ENCODE measurements around the gene CHKA.

DNA sequence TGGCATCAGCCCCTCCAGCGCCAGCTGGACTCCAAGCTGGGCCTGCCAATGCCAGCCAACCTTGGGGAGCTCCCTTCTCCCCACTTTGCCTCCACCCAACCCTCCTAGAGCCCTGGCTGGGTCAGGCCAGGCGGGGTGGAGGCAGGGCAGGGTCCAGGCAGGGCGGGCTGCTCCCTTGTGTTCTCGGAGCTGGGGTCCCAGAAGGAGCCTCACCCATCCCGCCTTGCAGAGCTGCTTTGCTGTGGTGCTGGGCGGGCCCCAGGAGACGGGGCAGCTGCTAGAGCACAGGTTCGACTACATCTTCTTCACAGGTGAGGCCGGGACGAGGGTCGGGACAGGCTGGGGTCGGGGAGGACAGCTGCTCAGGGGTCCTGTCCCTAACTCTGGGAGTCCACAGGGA is 101.7 kb downstream of the CHKA start:
- TF ChIP-seq, protein P1, sequence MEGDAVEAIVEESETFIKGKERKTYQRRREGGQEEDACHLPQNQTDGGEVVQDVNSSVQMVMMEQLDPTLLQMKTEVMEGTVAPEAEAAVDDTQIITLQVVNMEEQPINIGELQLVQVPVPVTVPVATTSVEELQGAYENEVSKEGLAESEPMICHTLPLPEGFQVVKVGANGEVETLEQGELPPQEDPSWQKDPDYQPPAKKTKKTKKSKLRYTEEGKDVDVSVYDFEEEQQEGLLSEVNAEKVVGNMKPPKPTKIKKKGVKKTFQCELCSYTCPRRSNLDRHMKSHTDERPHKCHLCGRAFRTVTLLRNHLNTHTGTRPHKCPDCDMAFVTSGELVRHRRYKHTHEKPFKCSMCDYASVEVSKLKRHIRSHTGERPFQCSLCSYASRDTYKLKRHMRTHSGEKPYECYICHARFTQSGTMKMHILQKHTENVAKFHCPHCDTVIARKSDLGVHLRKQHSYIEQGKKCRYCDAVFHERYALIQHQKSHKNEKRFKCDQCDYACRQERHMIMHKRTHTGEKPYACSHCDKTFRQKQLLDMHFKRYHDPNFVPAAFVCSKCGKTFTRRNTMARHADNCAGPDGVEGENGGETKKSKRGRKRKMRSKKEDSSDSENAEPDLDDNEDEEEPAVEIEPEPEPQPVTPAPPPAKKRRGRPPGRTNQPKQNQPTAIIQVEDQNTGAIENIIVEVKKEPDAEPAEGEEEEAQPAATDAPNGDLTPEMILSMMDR (IDR thresholded peaks at IDR 0.05) = no peak
- TF ChIP-seq RFX5 (IDR thresholded peaks at IDR 0.05; ENCODE audit: low read length) (no peak), GABPA (IDR thresholded peaks at IDR 0.05; ENCODE audit: low read depth) (no peak), RAD21 (IDR thresholded peaks at IDR 0.05; ENCODE audit: low read length) (no peak), SIN3A (IDR thresholded peaks at IDR 0.05; ENCODE audit: borderline replicate concordance, low read depth, low read length) (no peak), NRF1 (IDR thresholded peaks at IDR 0.05; ENCODE audit: low read depth, low read length) (no peak), FOXM1 (IDR thresholded peaks at IDR 0.05; ENCODE audit: low read depth) (no peak), RCOR1 (IDR thresholded peaks at IDR 0.05; ENCODE audit: low read length) (no peak), TAF1 (IDR thresholded peaks at IDR 0.05; ENCODE audit: borderline replicate concordance, low read depth, low read length) (no peak)
- TF ChIP-seq, protein P2, sequence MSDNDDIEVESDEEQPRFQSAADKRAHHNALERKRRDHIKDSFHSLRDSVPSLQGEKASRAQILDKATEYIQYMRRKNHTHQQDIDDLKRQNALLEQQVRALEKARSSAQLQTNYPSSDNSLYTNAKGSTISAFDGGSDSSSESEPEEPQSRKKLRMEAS (IDR thresholded peaks at IDR 0.05; ENCODE audit: low read depth) = no peak
- TF ChIP-seq, protein P3, sequence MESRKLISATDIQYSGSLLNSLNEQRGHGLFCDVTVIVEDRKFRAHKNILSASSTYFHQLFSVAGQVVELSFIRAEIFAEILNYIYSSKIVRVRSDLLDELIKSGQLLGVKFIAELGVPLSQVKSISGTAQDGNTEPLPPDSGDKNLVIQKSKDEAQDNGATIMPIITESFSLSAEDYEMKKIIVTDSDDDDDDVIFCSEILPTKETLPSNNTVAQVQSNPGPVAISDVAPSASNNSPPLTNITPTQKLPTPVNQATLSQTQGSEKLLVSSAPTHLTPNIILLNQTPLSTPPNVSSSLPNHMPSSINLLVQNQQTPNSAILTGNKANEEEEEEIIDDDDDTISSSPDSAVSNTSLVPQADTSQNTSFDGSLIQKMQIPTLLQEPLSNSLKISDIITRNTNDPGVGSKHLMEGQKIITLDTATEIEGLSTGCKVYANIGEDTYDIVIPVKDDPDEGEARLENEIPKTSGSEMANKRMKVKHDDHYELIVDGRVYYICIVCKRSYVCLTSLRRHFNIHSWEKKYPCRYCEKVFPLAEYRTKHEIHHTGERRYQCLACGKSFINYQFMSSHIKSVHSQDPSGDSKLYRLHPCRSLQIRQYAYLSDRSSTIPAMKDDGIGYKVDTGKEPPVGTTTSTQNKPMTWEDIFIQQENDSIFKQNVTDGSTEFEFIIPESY (IDR thresholded peaks at IDR 0.05; ENCODE audit: borderline replicate concordance, low read depth) = no peak

Data from SK-N-SH (cell line).